Esophagus squamous epithelium (tissue), 4 donors: ENCODE measurements around the gene EGF.

Experiments used
- CTCF ChIP-seq, 6 experiments: fragments of 450-650 bp in 4 of 6; fragments of 200-600 bp in 2 of 6; sonication (generic) in 2 of 6; IDR thresholded peaks; one replicate each; pipeline ENCODE4 v1.5.1; 2016 to 2019; ENCODE audit warnings: antibody characterized with exemption in 6 of 6, mild to moderate bottlenecking in 4 of 6, moderate library complexity in 4 of 6
- POLR2A ChIP-seq, 4 donors: fragments of 450-650 bp; IDR thresholded peaks; one replicate each; pipeline ENCODE4 v1.6.1; 2017; ENCODE audit warnings: antibody characterized with exemption in 4 of 4, mild to moderate bottlenecking in 4 of 4, moderate library complexity in 3 of 4

- TF ChIP-seq CTCF (IDR thresholded peaks at IDR 0.05) (no peak), POLR2A (IDR thresholded peaks at IDR 0.05) (no peak)
These were observed 1.0 kb downstream of the EGF start for GRCh38 chr4:109913596-109914241.
